ENCODE measurements around the gene SCML1.

The SCML1 gene

DNA sequence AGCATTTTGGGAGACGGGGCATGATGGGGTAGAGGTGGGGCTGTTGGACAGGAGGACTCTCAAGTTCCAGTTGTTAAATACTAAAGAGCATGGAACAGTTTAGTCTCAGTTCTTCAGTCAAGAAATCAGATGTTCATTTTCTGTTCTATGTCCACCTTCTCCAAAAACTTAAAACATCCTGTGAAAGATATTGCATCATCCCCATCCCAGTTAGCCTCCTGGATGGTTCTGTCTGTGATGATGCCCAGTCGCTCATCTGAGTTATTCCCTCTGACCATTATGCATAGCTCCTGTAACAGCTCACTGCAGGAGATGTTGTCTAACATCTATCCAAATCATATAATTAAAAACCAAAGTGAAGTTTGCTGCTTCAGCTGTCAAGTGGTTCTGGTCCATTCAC, 32.1 kb upstream of the SCML1 start:
- TF ChIP-seq, protein P1, sequence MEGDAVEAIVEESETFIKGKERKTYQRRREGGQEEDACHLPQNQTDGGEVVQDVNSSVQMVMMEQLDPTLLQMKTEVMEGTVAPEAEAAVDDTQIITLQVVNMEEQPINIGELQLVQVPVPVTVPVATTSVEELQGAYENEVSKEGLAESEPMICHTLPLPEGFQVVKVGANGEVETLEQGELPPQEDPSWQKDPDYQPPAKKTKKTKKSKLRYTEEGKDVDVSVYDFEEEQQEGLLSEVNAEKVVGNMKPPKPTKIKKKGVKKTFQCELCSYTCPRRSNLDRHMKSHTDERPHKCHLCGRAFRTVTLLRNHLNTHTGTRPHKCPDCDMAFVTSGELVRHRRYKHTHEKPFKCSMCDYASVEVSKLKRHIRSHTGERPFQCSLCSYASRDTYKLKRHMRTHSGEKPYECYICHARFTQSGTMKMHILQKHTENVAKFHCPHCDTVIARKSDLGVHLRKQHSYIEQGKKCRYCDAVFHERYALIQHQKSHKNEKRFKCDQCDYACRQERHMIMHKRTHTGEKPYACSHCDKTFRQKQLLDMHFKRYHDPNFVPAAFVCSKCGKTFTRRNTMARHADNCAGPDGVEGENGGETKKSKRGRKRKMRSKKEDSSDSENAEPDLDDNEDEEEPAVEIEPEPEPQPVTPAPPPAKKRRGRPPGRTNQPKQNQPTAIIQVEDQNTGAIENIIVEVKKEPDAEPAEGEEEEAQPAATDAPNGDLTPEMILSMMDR (IDR thresholded peaks at IDR 0.05; ENCODE audit: low read depth, low read length), result no peak
- no peak overlapping the region for H3K4me3 ChIP-seq (ENCODE audit: low read depth, low read length)

DNA sequence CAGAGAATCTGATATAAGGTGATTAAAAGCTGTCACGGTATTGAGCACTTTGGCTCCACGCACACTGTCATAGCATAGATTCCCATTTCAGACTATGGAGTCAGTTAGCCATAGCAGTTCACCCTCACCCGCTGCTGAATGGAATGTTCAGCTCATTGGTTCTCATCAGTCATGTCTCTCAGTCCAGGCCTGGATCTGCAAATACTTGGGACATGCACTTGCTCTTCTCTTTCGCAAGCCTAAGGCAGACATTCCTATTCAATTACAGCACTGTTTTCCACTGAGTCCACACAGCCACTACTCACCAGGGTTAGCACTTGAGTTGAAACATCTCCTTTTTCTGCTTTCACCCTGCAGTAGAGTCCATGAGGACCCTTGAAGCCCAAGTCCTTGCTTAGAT, 30.6 kb upstream of the SCML1 start:
- H3K4me3 ChIP-seq (ENCODE audit: low read depth, low read length), result no peak overlapping the region
- TF ChIP-seq, protein P1 (IDR thresholded peaks at IDR 0.05; ENCODE audit: low read depth, low read length), result no peak

DNA sequence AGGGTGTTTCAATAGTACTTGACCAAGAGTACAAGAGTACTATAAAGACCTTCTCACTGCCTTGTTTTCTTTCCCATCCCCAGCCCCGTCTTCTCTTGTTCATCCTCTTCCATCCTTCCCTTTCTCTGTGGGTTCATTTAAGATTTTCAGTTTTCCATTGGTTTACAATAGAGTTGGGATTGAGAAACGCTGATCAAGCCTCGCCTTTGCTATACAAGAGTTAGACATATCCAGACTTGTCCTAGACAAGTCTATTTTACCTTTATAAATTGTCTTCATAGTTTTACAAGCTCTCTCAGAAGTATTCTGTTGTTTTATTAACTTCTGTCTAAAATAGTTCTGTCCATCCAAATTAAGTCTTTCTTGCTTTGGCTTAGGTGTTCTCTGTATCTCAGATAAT, 29.6 kb upstream of the SCML1 start:
- H3K4me3 ChIP-seq (ENCODE audit: low read depth, low read length), result no peak overlapping the region
- TF ChIP-seq, protein P1 (IDR thresholded peaks at IDR 0.05; ENCODE audit: low read depth, low read length), result no peak

DNA sequence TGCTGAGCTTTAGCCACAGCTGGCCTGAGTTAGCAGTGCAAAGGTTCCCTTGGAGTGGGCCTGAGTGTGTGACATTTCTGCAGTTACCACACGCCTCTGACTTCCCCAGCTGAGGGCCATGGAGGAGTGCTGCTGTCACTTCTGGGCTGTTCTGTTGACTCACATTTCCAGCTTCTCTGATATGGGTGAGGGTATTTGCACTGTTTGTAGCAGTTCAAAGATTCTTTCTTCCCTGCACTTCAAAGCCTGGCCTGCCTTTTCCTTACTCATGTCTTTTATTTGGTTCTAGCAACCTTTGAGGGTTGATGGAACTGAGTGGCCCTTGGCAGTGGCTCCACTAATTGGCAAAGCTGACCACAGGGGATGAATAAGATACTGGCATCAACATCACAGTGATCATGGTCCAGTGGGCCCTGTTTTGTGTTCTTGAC, 26.4 kb upstream of the SCML1 start:
- no peak overlapping the region for H3K4me3 ChIP-seq (ENCODE audit: low read depth, low read length)
- TF ChIP-seq, protein P1 (IDR thresholded peaks at IDR 0.05; ENCODE audit: low read depth, low read length), result no peak

DNA sequence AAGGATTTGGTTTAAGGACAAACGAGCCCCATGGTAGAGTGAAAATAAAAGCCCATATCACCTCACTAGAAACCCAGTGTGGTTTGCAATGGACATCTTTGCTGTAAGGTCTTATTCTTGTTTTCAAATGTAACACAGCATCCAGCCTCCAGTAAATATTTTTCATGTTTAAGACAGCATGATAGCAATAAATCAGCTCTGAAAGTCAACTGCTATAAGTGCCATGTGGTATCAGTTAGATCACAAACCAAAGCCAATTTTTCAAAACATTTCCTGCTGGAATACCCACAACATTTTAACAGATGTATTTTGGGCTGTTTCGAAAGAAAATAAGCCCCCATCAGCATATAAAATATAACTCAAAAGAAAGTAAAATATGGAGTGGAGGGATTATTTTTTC, 24.0 kb upstream of the SCML1 start:
- TF ChIP-seq, protein P1 (IDR thresholded peaks at IDR 0.05; ENCODE audit: low read depth, low read length), result no peak
- H3K4me3 ChIP-seq (ENCODE audit: low read depth, low read length), result no peak overlapping the region

DNA sequence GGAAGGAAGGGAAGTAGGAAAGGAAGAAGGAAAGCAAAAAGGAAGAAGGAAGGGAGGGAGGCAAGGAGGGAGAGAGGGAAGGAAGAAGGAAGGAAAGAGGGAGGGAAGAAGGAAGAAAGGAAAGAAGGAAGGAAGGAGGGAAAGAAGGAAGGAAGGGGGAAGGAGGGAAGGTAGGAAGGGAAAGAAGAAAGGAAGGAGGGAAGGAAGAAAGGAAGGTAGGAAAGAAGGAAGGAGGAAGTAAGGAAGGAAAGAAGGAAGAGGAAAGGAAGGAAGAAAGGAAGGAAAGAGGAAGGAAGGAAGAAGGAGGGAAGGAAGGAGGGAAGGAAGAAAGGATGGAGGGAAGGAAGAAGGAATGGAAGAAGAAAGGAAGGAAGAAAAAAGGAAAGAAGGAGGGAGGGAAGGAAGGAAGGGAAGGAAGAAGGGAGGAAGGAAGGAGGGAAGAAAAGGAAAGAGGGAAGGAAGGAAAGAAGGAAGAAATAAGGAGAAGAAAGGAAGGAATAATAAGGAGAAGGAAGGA, 18.6 kb upstream of the SCML1 start:
- no peak overlapping the region for H3K4me3 ChIP-seq (ENCODE audit: low read depth, low read length)
- TF ChIP-seq, protein P1 (IDR thresholded peaks at IDR 0.05; ENCODE audit: low read depth, low read length), result no peak

DNA sequence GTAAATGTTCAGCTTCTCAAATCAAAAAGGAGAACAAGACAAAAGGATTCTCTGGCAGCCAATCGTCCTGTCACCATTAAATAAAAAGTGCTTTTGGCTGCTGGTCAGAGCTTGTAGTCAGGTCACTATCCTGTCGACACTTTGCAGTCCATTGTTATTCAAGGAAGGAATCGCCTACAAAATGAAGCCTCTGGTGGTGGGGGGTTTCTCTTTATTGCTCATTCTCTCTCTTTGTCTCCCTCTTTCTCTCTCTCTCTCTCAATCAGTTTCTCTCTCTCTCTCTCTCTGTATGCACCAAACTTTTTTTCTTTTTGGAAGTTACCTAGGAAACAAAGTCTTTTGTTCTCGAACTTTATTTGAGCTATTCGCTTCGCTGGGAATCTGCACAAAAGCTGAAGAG, 17.6 kb upstream of the SCML1 start:
- H3K4me3 ChIP-seq (ENCODE audit: low read depth, low read length), result no peak overlapping the region
- TF ChIP-seq, protein P1 (IDR thresholded peaks at IDR 0.05; ENCODE audit: low read depth, low read length), result no peak
